GM21619 (cell line): ENCODE measurements around the gene CLIC4.
"Not testable (repeated sequence)": the region's sequence is repeated elsewhere in the genome, so short reads cannot be mapped to it uniquely, and the experiment has no call there.

Source experiments
- ATAC-seq: cut with Tn5 transposase; IDR thresholded peaks from one replicate; pipeline ENCODE4 v1.9.1; 2021; ENCODE audit not compliant: unreplicated experiment

Gene CLIC4

DNA sequence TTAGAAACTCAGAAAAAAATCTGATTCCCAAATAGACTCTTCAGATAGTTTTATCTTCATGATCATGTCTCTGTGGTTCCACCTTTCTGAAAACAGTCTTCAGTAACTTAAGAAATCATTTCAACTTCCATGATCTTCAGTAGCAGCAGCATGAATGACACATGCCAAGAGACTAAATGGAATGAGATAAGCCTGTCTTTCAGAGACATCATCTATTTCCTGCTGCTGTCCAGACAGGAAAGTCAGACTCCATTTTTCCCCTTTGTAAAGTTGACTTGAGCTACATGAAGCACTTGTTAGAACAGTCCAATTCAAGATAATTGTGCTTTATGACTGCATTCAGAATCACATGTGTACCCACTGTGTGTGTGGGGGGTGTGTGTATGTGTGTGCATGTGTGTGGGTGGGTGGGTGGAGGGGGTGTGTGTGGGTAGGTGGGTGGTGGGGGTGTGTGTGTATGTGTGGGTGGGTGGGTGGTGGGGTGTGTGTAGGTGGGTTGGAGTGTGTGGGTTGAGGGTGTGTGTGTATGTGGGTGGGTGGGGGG is 58.8 kb downstream of the CLIC4 start:
- ATAC-seq: no peak

DNA sequence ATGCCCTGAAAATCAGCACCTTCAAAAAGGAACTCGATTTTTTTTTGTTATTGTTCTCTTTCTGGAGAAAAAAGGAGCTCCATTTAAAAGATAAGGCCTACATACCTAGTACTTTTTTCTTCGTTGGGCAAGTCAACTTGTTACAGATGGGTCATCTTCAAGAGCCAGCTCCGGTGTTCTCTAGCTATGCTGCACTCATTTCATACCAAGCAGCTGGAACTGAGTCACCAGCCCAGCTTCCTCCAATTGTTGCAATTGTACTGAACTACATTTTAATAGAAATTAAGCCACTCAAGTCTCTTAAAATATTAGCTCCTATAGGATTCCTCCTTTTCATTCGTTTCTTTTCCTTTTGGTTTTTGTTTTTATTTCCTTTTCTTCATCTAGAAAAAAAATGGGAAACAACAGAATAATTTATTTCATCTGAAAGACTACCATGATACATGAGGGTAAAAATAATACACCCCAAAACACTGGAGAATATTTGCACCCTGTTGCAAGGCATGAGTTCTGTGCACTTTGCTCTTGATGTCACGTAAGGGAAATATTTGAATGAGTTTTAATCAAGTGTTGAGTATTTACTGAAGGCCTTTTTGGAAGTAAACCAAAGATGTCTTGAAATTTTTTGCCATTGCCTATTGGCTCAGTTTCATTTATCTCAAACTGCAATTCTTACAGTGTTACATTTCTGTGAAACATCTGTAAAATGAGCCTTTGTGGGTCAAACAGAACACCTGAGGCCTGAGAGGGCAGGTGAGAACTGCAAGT is 60.5 kb downstream of the CLIC4 start:
- ATAC-seq: no peak

DNA sequence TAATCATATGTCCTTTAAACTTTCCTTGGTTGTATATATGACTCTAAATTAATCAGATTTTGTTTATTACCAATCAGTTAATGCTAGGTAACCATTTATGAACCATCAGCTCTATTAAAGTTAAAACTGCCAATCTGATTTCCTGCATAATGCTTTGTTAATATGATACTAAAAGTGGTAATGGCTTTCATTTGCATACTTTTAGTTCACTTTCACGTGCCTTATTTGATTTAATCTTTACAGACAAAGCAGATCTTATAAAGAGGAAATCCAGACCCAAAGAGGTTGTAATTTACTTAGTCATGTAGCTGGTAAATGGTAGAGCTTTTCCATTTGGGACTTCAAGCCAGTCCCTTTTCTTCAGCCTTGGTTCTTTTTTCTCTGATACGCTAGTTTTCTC is 61.3 kb downstream of the CLIC4 start:
- no peak for ATAC-seq

DNA sequence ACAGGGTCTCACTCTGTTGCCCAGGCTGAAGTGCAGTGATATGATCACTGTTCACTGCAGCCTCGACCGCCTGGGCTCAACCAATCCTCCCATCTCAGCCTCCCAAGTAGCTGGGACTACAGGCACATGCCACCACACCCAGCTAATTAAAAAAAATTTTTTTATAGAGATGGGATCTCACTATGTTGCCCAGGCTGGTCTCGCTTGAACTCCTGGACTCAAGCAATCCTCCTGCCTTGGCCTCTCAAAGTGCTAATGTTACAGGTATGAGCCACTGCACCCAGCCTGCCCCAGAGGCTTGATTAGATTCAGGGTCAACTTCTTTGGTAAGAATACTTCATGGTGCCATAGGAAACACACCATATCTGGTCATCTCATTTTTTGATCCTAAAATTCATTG is 66.2 kb downstream of the CLIC4 start:
- not testable (repeated sequence) for ATAC-seq

DNA sequence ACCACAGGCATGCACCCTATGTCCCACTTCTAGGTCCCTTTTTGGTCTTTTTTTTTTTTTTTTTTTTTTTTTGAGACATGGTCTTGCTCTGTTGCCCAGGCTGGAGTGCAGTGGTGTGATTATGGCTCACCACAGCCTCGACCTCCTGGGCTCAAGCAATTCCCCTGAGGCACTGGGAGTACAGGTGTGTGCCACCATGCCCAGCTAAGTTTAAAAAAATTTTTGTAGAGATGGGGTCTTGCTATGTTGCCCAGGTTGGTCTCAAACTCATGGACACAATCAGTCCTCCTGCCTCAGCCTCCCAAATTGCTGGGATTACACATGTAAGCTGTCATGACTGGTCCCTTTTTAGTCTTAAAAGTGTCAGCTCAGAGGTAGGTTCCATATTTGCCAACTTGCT is 75.0 kb downstream of the CLIC4 start:
- not testable (repeated sequence) for ATAC-seq

DNA sequence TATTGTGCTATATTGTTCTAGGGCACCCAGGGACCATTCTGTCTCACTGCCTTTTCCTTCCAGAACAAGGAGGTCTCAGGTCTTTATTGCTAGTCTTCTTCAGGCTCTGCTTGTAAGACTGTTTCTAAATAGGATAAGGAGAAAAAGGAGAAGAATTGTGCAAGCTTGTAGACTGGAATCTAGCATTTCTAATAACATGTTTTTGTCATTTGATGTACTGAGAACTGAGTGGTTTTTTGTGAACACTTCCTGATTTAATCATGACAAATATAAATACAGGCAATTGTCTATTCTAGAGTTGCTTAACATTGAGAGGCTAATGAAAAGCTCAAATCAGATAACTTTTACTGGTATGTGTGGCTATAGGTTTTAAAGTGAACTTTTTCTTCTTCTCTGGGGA is 77.6 kb downstream of the CLIC4 start:
- ATAC-seq: no peak

DNA sequence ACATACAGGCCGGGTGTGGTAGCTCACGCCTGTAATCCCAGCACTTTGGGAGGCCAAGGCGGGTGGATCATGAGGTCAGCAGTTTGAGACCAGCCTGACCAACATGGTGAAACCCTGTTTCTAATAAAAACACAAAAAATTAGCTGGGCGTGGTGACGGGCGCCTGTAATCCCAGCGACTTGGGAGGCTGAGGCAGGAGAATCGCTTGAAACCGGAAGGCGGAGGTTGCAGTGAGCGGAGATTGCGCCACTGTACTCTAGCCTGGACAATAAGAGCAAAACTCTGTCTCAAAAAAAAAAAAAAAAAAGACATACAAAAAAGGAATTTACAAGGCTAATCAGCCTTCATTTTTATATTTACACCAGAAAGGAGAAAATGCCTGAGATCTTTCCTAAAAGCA is 78.2 kb downstream of the CLIC4 start:
- not testable (repeated sequence) for ATAC-seq

DNA sequence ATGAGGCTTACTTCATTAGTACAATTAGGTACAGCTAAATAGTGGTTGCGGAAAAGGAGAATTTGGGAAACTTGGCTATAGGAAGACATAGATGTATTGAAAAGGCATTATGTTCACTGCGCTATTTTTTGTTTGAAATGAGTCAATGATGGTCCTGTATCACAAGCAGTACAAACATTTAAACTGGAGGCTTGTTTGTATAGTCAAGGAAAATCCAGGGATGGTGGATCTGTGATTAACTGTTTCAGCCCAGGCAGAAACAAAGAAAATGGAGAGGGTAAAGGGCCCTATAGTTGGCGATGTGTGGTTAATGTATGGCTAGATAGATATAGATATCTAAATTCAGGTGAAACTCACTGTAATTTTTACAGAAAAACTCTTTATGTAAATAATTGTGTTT is 79.9 kb downstream of the CLIC4 start:
- ATAC-seq: no peak

DNA sequence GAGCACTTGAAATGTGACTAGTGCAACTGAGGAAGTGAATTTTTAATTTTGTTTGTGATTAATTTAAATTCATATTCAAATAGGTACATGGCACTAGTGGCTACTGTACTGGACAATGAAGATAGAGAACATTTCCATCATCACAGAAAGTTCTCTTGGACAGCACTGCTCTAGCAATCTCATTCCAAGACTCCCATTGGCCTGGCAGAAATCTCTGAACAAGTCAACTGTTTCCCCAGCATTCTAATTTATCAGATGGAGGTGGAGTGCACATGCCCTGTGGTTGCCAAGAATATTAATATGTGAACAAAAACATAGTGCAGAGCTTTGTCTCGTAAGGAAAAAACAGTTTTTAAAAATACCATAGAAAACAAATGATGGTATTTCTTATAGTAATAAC is 81.3 kb downstream of the CLIC4 start:
- ATAC-seq: no peak

DNA sequence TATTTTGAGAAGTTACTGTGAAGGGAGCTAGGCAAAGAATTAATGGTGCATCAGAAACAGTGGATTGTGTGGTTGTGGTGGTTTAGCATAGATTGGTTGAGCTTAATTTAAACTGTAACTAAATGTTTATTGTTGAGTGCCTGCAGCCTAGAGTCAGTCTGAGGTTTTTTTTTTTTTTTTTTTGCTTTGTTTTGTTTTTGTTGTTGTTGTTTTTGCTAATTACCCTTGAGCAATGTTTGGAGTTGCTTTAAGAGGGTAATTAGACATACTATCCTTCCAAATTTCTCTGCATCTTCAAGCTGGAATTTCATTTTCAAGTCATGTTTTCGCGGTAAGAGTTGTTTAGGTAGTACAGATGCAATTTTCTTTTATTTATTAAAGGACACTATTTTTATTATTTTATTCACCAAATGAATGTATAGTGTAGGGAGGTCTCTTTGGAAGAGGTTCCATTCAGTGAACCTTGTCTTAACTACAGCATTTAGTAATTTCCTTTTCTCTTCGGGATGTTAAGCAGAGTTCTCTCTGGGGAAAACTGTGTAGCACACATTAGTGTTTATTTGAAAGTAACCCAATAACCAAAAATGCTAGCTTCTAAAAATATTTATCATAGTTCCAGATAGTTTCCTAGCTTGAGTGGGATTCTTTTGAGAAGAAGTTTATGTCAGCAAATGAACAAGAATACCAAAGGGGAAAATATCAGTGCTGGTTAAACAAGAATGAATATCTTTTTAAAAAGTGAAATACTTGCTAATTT is 82.3 kb downstream of the CLIC4 start:
- ATAC-seq: no peak

DNA sequence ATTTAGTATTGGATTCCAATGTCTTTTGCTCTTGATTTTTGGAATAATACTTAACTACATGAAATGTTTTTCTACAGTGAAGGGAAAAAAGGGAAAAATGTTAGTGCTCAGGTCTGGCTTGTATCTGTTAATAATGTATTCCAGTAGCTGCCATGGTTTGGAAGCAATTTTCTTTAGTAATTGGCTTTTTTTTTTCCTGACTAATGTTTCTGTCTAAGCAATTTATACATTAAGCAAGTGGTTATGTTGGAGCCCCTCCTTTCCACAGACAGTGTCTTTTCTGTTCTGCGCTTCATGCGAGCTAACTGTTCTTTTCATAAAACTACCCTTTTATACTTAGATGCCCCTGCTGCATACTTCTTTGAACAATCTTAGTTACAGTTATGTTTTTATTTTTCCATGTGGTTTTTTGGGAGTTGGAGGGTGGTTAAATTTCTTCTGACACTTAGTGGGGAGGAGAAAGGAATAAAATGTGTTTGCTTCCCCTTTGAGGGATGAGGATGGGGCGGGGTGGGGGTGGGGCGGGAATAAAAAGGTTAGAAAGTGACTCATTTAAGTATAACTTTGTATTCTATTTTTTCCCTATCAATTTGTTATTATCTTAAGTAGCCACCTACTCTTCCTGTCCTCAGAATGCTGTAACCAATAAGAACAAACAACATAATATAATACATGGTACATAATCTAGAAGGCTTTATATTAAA is 83.1 kb downstream of the CLIC4 start:
- ATAC-seq: no peak

DNA sequence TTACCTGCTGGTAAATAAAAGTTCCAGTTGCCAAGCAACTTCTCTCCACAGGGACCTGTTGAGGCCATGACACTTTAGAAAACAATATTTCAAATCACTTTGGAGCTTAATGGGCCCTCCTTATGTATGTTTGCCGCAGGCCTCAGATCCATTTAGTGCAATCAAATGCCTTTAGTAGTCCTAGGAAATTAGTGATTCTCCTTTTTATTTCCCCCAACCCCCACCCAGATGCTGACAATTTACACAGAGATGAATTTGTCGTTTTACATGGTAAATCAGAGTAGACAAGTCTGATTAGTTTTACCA is 83.6 kb downstream of the CLIC4 start:
- no peak for ATAC-seq

DNA sequence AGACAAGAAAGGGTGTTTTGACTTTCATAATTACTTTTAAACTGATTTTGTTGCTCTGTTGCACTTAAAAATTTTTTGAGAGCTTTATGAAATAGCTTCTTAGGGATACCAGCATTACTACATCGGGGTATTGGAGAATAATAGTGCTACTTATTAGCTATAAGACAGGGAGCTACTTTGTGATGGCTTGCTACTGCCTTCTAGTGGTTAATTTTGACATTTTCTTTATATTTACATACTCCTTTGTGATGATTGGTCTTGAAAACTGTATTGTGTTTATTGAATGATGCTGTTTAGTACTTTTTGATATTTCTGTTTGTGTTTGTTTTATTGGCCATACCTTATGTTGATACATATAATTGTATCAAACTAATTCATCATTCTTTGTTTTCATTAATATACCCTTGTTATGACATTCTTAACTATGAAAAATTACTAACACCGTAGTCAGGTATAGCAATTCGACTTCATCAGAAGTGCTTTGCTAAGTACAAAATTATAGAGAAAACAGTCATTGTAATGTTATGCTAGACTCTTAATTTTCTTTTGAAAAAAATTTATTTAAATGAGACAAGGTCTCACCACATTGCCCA is 85.5 kb downstream of the CLIC4 start:
- no peak for ATAC-seq

DNA sequence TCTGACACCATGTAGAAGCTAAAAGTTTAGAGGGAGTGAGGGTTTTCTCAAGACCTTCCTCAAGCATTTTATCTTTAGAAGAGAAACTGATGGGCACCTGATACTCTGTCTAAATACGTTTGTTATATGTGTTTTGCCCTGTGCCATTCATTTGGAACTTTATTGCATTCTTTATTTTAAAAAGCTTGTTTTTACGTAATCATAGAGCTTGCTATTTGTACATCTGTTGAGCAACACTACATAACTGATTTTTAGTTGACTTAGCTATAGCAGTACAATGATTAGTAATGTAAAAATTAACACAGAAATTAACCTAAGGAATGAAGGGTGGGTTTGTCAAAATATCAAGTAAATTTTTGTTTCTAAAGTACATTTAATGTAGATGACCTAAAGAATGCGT is 96.3 kb downstream of the CLIC4 start:
- ATAC-seq: no peak

DNA sequence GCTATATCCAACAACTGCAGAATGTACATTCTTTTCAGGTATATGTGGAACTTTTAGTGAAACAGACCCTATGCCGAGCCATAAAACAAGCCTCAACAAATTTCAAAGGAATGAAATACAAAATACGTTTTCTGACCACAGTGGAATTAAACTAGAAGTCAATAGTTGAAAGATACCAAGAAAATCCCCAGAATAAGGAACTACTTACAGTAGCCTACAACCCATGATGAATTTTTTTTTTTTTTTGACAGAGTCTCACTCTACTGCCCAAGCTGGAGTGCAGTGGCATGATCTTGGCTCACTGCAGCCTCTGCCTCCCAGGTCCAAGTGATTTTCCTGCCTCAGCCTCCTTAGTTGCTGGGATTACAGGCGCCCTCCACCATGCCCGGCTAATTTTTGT is 101.4 kb downstream of the CLIC4 start:
- no peak for ATAC-seq

DNA sequence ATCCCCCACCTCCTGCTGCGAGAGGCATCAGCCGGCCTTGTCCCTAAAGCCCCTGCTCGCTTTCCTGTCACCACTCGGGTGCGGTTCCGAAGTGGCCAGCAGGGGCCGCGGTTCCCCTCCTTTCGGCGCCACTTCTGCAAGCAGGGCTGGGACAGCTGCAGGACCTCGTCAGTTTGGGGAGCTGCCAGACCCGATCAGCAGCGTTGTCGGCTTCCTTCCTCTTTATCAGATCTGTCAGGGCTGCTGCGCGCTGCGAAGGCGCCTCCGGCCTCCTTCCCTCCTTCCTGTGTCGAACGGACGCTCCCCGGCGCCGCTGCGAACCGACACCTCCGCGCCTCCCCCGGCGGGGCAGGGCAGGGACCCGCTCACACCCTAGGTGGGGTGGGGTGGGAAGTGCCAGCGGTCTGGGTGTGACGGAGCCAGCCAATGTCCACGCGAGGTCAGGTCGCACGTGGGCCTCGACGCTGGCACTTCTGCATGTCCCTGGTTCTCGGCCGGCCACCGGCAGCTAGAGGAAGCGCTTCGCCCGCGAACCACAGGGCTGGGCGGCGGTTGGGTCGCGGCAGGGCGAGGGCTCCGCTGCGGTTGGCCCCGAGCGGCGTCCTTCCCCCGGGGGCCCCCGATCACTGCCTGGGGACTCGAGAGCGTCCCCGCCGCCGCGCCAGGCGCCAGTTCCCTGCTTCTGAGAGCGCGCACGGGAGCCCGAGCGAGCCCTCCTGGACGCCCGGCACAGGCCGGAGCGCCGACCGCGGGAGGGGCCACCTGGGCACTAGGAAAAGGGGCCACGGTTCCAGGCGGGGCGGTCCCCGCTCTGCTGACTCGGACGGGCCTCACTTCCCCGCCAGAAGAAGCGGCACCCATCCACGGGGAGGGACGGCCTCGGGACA is 103.0 kb downstream of the CLIC4 start:
- ATAC-seq: peak; percentile 88

DNA sequence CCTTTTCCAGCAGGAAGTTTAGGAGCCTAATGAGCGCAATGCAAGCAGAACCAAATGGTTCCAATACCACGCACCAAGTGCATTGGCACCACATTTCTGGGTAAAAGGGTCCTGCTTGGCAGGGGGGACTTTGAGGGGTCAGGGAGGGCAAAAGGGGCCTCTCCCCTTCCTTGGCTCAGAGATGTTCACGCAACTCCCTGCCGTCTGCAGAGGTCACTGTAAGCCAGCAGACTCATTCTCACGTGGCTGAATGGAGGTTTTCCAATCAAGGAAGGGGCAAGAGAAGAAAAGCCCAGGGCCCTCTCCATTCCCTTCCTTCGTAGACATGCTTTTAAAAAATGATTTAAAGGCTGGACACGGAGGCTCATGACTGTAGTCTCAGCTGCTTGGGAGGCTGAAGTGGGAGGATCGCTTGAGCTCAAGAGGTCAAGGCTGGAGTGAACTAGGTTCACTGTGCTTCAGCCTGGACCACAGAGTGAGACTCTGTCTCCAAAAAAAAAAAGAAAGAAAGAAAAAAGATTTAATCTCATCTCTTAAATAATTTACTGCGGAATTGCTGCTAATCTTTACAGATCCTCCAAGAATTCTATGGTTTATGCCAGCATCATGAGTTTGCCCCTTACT is 104.5 kb downstream of the CLIC4 start:
- no peak for ATAC-seq

DNA sequence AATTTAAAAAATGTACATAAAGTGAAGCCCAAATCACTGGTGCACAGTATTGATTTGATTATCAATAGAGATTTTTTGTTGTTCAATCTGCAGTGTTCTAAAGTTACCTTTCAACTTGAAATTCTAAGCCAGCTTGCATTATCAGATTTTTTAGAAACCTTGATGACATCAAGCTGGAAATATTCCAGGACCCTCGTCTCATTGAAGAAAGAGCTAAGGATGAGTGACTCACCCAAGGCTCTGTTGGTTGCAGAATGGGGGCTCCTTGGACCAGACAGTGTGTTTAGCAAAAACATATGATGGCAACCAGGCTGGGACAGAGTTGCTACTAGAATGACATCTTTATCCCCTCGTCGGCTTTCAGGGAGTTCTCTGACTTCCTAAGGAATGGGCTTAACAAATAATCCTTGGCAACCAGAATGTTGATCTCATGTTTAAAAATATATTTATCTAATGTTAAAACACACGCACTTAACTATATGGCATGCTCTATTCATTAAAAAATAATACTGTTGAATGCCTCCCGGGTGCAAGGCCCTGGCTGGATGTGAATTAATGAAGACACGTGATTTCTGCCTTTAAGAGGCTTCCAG is 105.2 kb downstream of the CLIC4 start:
- ATAC-seq: no peak

DNA sequence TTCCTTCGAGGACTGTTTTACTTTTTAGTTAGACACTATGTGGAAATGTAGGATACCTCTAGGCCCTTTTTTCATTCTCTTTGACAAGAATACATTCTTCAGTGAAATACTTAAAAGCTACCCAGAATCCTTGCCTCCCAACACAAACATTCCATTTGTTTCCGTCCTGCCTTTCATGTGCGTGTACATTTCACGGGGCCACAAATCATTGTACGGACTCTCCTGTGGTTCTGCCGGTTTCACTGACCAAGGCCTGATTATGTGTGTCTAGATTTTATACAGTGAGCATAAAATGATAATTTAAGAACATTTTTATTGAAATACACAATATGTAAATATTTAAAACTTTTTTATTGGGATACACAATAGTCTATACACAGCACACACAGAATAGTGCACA is 108.4 kb downstream of the CLIC4 start:
- ATAC-seq: no peak

DNA sequence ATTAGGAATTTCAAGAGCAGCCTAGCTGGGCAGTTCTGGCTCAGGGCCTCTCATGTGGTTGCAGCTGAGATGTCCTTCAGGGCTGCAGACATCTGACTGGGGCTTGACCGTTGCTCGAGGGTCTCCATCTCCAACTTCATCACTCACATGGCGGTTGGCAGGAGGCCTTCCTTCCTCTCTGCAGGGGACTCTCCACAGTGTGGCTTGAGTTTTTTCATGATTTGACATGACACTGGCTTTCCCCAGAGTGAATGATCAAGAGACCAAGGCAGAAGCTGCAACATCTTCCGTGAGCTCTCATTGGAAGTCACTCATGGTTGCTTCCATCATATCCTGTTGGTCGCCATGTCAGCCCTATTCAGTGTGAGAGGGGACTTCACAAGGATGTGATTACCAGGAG is 110.2 kb downstream of the CLIC4 start:
- ATAC-seq: no peak
